Astrocyte of the spinal cord (primary cell): ENCODE results near the gene DOCK2.

Experiments
- DNase-seq: peaks from one replicate; pipeline ENCODE4 v3.0.0; 2011; ENCODE audit warnings: low read depth, low spot score
- H3K4me3 ChIP-seq: 2 replicates; pipeline ENCODE4 v1.5.1; 2011; ENCODE audit warnings: low read depth, mild to moderate bottlenecking, low read length, moderate library complexity
- CTCF ChIP-seq: IDR thresholded peaks from 2 replicates; pipeline ENCODE4 v1.5.1; 2012; ENCODE audit warnings: low read depth, mild to moderate bottlenecking, low read length, inconsistent platforms
- in situ Hi-C: cut with HindIII; loops from 2 replicates; pipeline ENCODE4 v1.10.0; 2017; ENCODE audit warnings: low sequenced_read_pairs

Gene DOCK2

GRCh38 chr5:169706758-169707450 is 69.8 kb downstream of the DOCK2 start:
- no peak overlapping the region for H3K4me3 ChIP-seq
- no peak for TF ChIP-seq CTCF
- peak; percentile 79 for DNase-seq
- in situ Hi-C loops = no loop called here

GRCh38 chr5:169707686-169708085 is 70.6 kb downstream of the DOCK2 start:
- in situ Hi-C loops = no loop called here
- no peak overlapping the region for H3K4me3 ChIP-seq
- no peak for DNase-seq
- TF ChIP-seq CTCF = no peak

- no peak for TF ChIP-seq CTCF
- DNase-seq = no peak
- no peak overlapping the region for H3K4me3 ChIP-seq
- in situ Hi-C loops = no loop called here
These were observed 73.6 kb downstream of the DOCK2 start for GRCh38 chr5:169710675-169711074.

- in situ Hi-C loops = no loop called here
- DNase-seq = no peak
- no peak for TF ChIP-seq CTCF
These were observed 74.6 kb downstream of the DOCK2 start for GRCh38 chr5:169711551-169712225.

GRCh38 chr5:169712428-169712827 is 75.4 kb downstream of the DOCK2 start:
- H3K4me3 ChIP-seq = no peak overlapping the region
- no peak for DNase-seq
- TF ChIP-seq CTCF = no peak
- in situ Hi-C loops = no loop called here

More at GRCh38 chr5:169711551-169712225, 74.6 kb downstream of the DOCK2 start:
- H3K4me3 ChIP-seq = no peak overlapping the region

- DNase-seq = peak; percentile 64
- H3K4me3 ChIP-seq = no peak overlapping the region
- TF ChIP-seq CTCF = no peak
- in situ Hi-C loops = no loop called here
These were observed 79.2 kb downstream of the DOCK2 start for GRCh38 chr5:169716287-169716686.
